GM18870 (cell line): ENCODE results near the gene ROCK1.
"Not testable (repeated sequence)": the region's sequence is repeated elsewhere in the genome, so short reads cannot be mapped to it uniquely, and the experiment has no call there.

Source experiments
- ATAC-seq: cut with Tn5 transposase; IDR thresholded peaks from one replicate; pipeline ENCODE4 v1.9.1; 2021; ENCODE audit warnings: moderate library complexity; ENCODE audit not compliant: unreplicated experiment

The ROCK1 gene

DNA sequence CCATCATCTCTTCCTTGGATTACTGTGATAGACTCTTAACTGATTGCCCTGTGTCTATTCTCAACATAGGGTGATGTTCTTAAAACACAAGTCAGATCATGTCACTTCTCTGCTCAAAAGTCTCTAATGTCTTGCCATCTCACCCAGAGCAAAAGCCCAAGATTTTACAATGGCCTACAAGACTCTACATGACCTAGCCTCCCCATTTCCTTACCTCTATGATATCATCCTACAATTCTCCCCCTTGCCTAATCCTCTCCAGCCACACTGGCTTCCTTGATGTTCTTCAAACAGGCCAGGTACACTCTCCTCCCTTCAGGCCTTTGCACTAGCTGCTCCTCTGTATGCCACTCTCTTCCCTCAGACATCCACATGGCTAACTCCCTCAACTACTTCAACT is 55.1 kb downstream of the ROCK1 start:
- no peak for ATAC-seq

DNA sequence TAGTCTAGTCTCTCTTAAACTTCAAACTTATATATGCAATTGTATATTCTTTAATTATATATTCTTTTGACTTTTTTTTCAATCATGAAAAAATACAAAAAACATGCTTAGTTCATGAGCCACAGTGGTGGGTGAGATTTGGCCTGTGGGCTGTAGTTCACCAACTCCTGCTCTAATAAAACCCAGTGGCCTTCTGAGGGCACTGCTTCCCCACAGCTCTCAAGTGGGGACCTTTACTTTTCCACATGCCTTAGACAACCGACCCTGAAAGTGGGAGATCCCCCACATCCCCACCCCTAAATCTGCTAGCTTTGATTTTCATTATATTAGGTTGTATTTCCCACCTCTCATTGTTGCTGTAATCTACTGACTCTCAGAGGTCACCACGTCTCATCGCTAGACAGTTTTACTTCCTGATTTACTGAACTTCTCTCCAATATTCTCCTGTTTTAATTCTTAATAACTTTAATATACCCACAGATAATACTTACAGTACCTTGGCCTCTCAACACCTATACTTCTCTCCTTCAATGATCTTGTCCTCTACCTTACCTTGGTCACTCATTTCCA is 57.3 kb downstream of the ROCK1 start:
- no peak for ATAC-seq

DNA sequence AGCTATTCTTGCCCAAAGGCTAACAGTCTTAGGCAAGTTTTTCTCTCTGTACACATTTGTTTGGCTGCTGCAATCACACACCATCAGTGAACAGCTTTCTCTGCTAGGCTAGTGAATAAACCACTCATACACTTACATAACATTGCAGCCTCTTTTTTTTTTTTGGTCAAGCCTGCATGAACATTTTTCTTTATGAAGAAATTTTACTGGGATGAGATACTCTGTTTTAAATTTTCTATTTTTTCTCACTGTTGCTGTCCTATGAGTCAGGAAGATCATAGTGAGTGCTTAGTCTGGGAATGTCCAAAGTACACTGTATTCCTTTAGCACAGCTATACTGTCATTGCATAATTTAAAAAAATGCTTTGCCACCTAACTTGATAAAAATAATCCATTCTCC is 58.5 kb downstream of the ROCK1 start:
- ATAC-seq, result no peak

DNA sequence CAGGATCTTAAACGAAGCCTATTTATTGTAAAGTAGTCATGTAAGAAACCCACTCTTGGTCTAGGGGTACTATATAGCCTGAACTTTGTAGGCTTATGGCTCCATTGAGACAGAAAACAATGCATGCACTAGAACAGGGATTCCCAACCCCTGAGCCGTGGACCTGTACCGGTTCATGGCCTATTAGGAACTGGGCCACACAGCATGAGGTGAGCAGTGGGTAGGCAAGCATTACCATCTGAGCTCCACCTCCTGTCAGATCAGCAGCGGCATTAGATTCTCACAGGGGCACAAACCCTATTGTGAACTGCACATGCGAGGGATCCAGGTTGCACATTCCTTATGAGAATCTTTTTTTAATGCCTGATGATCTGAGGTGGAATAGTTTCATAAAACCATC is 59.2 kb downstream of the ROCK1 start:
- no peak for ATAC-seq

DNA sequence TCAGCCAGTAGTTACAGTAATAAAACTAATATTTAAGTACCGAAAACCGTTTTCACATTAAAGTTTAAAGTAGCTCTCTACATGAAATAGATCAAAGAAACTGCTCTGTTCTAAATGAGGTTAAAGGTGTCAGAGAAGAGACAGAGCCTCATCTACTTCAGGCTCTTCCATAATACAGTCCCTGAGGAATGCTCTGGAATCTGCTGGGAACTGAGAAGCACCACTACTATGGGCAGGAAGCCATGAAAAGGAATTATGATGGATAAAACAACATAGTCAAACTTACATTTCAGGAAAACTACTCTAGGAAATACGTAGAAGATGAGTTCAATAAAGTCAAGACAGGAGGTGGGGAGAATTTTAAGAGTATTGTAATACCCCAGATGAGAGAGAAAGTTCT is 60.0 kb downstream of the ROCK1 start:
- no peak for ATAC-seq

DNA sequence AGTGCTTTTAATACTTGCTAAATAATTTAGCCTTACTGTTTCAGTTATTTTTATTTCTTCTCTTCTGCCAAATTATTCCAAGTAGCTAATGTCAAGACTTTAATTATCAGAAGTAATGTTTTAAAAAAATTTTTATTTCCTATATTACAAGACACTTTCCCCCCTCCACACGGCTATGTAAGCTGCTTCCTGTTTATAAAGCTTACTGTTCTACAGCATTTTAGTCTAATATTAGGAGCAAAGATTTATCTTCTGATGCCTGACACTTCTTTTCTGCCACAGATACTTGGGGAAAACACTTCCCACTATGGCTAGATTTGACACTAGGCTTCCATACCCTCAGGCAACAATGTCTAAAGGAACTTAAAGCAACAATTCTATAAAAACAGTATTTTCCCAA is 62.3 kb downstream of the ROCK1 start:
- ATAC-seq, result no peak

DNA sequence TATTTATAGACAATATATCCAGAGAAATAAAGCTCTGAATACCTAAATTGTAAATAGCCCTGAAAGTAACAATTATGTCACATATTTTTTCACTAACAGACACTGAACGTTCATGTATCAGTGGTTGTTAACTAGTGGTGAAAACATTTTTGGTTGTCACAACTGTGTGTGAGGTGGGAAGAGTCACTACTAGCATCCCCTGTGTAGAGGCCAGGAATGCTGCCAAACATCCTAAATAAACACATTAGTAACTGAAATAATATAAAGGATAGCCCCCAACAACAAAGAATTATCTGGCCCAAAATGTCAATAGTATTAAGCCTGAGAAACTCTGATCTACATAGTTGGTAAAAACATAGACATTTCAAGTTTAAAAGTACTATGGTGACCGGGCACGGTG is 64.5 kb downstream of the ROCK1 start:
- no peak for ATAC-seq

DNA sequence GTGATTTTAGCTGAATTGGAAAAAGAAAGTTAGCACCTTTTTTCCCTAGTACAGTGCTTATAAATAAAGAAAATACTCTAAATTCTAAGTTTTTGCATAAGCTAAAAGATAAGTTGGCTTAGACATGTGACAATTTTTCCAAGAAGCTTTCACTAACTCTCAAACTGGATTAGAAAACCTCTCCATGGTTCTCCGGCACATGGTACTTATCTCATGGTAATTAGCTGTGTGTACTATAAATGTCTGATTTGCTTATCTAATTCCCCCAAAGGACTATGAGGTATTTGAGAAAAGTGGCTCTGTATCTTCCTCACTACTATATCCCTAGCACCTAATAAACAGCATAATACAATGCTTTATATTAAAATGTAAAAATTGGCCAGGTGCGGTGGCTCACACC is 71.1 kb downstream of the ROCK1 start:
- no peak for ATAC-seq

DNA sequence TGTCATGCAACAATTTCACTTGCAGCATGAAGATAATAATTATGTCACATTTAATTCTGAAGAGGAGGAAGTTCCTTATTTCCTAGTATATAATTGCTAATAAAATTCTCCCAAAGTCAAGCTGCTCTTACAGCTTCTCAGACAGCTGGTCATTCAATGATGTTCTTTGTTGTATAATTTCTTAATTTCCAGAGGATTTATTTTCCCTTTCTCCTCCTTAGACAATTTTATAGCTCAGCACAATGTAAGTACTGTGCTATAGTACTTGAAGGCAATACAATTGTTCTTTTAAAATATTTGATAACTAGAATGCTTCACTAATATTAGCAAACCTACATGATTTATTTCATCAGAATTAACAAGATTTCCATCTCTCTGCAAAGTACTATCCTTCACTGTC is 73.4 kb downstream of the ROCK1 start:
- no peak for ATAC-seq

DNA sequence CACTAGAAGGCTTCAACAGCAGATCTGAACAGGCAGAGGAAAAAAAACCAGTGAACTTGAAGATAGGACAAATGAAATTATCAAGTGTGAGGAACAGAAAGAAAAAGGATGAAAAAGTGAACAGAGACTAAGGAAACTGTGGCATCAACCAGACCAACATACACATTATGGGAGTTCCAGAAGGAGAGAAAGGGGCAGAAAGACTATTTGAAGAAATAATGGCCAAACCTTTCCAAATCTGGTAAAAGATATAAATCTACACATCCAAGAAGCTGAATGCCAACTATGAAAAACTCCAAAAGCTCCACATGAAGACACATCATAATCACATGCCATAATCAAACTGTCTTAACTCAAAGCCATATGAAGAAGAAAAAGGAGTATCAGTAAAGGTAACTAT is 79.8 kb downstream of the ROCK1 start:
- ATAC-seq, result no peak

DNA sequence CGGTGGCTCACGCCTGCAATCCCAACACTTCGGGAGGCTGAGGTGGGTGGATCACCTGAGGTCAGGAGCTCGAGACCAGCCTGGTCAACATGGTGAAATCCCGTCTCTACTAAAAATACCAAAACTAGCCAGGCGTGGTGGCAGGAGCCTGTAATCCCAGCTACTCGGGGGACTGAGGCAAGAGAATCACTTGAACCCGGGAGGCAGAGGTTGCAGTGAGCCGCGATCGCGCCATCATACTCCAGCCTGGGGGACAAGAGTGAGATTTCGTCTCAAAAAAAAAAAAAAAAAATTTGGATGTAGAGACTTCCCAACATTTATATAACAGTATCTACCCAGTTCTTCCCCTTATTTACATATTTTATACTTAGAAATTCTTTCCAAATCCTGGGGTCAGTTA is 93.4 kb downstream of the ROCK1 start:
- not testable (repeated sequence) for ATAC-seq

DNA sequence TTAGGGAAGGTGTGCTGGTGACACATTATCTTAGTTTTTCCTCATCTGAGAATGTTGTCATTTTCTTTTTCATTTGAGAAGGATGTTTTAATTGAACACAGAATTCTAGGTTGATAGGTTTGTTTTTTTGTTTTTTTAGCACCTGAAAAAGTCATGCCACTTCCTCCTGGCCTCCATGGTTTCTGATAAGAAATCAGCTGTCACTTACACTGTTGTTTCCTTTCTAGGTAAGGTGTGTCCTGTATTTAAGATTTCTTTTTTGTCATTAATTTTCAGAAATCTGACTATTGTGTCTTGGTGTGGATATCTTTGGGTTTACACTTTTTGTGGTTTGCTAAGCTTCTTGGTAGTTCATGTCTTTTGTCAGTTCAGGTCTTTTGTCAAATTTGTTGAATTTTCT is 99.3 kb downstream of the ROCK1 start:
- ATAC-seq, result no peak

DNA sequence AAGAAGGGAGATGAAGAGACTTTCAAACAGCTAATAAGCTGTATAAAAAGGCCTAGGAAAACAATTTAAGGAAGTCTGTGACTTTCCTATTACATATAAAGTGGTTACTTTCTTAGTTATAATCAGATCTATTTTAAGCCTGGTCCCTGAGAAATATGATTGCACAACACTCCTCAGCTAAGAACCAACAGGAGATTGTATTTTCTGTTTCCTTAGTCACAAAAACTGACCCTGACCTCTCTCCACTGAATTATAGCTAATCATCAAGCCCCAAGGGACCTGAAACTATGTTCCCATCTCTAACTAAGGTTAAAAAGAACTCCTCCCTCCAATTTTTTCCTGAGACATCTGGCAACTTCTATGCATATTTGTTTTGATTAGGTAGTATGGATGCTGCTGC is 106.9 kb downstream of the ROCK1 start:
- ATAC-seq, result no peak

DNA sequence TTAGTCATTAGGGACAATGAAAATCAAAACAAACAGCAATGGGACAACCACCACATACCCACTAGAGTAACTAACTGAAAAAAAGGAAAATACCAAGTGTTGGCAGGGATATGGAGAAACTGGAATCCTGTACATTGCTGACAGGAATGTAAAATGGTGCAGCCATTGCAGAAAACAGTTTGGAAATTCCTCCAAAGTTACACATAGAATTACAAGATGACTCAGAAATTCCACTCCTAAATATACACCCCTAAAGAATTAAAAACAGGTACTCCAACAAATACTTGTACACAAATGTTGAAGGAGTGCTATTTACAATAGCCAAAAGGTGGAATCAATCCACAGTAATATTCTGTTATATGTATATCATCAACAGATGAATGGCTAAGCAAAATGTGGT is 110.9 kb downstream of the ROCK1 start:
- ATAC-seq, result no peak

DNA sequence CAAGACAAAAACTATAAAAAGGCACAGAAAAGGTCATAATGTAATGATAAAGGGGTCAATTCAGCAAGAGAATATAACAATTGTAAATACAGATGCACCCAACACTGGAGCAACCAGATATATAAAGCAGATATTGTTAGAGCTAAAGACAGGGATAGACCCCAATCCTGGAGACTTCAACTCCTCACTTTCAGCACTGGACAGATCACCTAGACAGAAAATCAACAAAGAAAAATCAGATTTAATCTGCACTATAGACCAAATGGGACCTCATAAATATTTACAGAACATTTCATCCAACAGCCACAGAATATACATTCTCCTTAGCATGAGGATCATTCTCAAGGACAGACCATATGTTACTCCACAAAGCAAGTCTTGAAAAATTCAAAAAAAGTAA is 114.2 kb downstream of the ROCK1 start:
- ATAC-seq, result no peak

DNA sequence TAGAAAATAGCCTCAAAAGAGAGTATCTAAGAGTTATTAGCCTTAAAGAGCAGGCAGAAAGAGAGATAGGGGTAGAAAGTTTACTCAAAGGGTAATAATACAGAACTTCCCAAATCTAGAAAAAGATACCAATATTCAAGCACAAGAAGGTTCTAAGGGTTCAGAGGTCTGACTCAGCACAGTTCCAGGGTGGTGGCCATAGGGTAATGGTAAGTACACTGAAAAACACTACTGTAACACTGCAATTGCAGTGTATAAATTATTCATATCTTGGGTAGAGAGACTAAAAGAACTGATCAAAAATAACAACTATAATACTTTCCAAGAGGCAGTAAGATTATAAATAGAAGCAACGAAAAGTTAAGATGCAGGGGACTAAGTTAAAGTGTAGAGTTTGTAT is 115.2 kb downstream of the ROCK1 start:
- ATAC-seq, result no peak

DNA sequence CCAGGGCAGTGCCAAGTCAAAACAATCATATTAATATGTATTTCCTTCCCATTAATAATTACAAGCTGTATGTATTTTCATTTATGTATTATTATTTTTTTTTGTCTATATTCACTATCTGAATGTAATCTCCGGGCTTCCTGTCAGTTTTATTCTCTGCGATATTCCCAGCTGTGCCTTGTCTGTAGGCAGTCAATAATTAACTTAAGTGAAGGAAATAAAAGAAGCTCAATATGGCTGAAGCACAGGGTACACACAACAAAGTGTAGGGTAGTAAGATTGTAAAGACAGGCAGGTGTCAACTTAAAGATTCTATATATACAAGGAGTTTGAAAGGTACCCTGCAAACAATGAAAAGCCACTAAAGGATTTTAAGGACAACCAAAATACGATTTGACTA is 122.9 kb downstream of the ROCK1 start:
- ATAC-seq, result no peak

DNA sequence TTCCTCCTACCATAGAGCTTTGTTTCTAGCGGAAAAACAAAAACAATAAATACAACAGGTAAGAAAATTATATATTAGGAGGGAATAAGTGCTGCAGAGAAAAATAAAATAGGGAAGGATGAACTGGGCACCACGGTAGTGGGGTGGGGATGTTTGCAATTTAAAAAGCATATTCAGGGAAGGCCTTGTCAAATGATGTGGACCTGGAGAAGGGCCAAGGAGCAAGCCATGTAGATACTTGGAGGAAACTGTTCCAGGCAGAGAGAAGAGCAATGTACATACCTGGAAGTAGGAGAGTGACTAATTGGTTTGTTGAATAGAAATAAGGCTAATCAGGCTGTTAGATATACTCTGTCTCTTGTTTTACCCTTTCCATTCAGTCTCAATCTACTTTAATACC is 136.5 kb downstream of the ROCK1 start:
- no peak for ATAC-seq

DNA sequence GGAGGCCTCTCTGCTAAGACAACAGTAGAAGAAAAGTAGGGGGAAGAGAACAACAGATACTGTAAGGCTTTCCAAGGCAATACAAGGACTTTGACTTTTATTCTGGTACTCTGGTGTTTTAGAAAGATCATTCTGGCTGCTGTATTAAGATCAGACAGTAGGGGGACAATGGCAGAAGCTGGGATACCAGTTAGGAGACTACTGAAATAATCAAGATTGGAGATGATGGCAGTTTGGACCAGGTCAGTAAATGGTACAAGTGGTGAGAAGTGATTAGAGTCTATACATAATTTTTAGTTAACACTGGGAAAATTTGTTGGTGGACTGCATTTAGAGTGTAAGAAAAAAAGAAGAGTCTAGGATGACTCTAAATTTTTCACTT is 139.7 kb downstream of the ROCK1 start:
- ATAC-seq, result no peak

DNA sequence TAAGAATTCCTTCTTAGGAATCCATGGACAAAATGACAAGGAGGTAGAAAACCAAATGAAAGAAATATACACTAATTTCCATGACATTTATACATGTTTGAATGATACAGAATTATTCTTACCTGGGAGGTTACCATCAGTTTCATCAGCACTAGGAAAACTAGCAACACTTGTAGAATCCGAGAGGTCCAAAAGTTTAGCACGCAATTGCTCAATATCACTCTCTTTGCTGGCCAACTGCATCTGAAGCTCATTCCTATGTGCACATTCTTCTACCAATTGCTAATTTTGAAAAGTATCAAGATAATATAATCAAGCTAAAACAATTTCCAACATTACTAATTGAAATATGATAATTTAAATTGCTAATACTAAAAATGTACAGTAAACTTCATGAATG is 144.8 kb downstream of the ROCK1 start:
- ATAC-seq, result no peak

DNA sequence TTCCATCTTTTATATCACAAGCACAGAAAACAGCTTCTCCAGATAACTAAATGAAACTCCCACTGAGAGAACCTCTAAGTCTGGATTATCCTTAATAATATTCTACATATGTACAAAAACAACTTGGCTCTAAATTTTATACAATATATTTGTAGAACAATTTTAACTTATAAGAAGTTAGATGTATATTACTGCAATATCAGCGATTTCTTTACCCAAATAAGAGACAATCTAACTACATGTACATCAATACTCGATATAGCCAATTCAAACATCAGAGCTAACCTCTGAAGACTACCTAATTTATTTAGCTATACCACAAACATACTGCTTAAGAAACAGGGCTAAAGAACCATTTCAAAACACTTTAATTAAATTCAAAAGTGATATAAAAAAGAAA is 148.6 kb downstream of the ROCK1 start:
- ATAC-seq, result no peak

DNA sequence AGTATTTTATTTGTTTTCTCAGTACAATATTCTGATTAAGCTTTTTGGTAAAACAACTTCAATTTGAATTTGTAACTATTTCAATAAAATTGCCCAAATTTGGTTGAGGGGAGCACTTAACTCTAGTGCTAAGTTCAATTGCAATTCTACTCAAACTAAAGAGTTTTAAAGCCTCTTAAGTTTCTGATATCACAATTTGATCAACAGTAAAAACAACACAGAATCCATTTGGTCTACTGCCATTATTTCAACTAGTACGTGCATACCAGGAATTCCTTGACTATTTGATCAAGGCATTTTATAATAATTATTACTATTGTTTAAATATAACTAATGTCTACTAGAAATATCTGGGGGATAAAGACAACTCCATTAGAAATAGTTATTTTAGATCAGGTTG is 150.9 kb downstream of the ROCK1 start:
- ATAC-seq, result no peak

DNA sequence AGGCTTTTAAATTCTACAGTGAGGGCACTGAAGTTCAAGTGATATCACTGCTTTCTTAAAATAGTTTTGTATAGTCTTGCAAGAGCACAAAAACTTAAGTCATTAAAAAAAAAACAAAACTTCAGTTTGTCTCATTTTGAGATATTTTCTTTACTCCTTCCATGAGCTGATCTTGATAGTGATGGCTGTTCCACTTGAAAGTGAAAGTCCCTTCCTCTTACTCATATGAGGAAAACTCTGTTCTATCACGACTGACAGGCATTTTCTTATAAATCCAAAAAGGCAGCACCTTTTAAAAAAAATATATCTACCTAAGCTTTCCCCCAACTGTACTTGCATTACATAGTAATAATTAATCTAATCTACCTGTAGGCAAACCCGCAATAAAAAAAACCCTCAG is 160.8 kb downstream of the ROCK1 start:
- not testable (repeated sequence) for ATAC-seq
